Panc1 (cell line): Measurements from ENCODE around the gene TRAPPC14. TPM values are rescaled to one million over a fixed set of nuclear protein-coding genes. Genes with fewer than 3 reads are reported as not detected.

Source experiments
- ATAC-seq: fragments of 200-7000 bp; cut with Tn5 transposase; 2 replicates; pipeline ENCODE4 v1.9.1; 2020; ENCODE audit warnings: mild to moderate bottlenecking, moderate library complexity
- BruUV-seq: library from RNA; stranded (reverse); fragments of 400-500 nt; replicated peaks from 2 replicates; lab custom pipeline; 2021; lab: Mats Ljungman, UMichigan
- CTCF ChIA-PET: fragments of 300-600 bp; sonication (Branson Sonifier 250); formaldehyde crosslinking; loops from one replicate; lab custom pipeline; 2022; ENCODE audit warnings: antibody characterized with exemption; lab: Charles Lee
- POLR2A ChIA-PET: fragments of 300-600 bp; sonication (Branson Sonifier 250); formaldehyde crosslinking; loops from one replicate; lab custom pipeline; 2022; ENCODE audit warnings: antibody characterized with exemption; lab: Charles Lee
- DNase-seq: peaks from one replicate; pipeline ENCODE4 v3.0.0-alpha.2; 2010; ENCODE audit warnings: low read depth, low spot score
- H3K27ac ChIP-seq: 2 replicates; pipeline ENCODE4 v1.5.1; 2011; ENCODE audit warnings: mild to moderate bottlenecking, low read length, inconsistent platforms
- H3K27me3 ChIP-seq: fragments of 200-500 bp; sonication (Bioruptor generic); 2 replicates; pipeline ENCODE4 v1.6.0; 2014; ENCODE audit warnings: low read length, inconsistent platforms; ENCODE audit not compliant: control insufficient read depth, insufficient read depth
- H3K36me3 ChIP-seq: fragments of 200-500 bp; sonication (Bioruptor generic); 2 replicates; pipeline ENCODE4 v1.5.1; 2014; ENCODE audit warnings: inconsistent platforms, mild to moderate bottlenecking, low read length, moderate library complexity; ENCODE audit not compliant: control insufficient read depth, insufficient read depth
- H3K4me1 ChIP-seq: 2 replicates; pipeline ENCODE4 v1.5.1; 2011; ENCODE audit warnings: inconsistent platforms, mild to moderate bottlenecking, low read length, moderate library complexity; ENCODE audit not compliant: control insufficient read depth, insufficient read depth
- H3K4me3 ChIP-seq, 2 experiments: 2 replicates each; pipeline ENCODE4 v1.5.1; 2011 to 2012; ENCODE audit warnings: low read depth in 2 of 2, low read length in 2 of 2, mild to moderate bottlenecking in 2 of 2, inconsistent platforms in 1 of 2, moderate library complexity in 1 of 2
- H3K9me3 ChIP-seq: fragments of 200-500 bp; sonication (Bioruptor generic); 2 replicates; pipeline ENCODE4 v1.5.1; 2014; ENCODE audit warnings: low read depth, mild to moderate bottlenecking, inconsistent platforms, low read length, moderate library complexity; ENCODE audit not compliant: control insufficient read depth, insufficient read depth
- POLR2AphosphoS5 ChIP-seq: IDR thresholded peaks from 2 replicates; pipeline ENCODE4 v1.6.1; 2012; ENCODE audit warnings: mild to moderate bottlenecking, low read depth, low read length, moderate library complexity
- SIN3A ChIP-seq: IDR thresholded peaks from 2 replicates; pipeline ENCODE4 v1.6.1; 2012; ENCODE audit warnings: low read depth, mild to moderate bottlenecking, low read length, moderate library complexity, borderline replicate concordance; ENCODE audit not compliant: insufficient read depth
- TCF7L2 ChIP-seq: IDR thresholded peaks from 2 replicates; pipeline ENCODE4 v1.6.1; 2011; ENCODE audit warnings: mild to moderate bottlenecking, low read depth, low read length, inconsistent platforms
- in situ Hi-C: cut with HindIII; loops from 2 replicates; pipeline ENCODE4 v1.10.0; 2016; ENCODE audit warnings: low sequenced_read_pairs, low pct_unique_long_range_greater_than_20kb
- intact Hi-C: fragments of 100-400 bp; cut with micrococcal nuclease; formaldehyde crosslinking; loops from one replicate; pipeline ENCODE4 v1.10.0; 2022; ENCODE audit not compliant: unreplicated experiment
- total RNA-seq: library from RNA; stranded (reverse); gene quantifications from one replicate; pipeline ENCODE4 v1.2.1, GENCODE V29; 2021; ENCODE audit not compliant: unreplicated experiment
- TF ChIP-seq, protein P1 (sequence below), 2 experiments: IDR thresholded peaks; 2 replicates each; pipeline ENCODE4 v1.6.1; 2011 to 2012; ENCODE audit warnings: low read depth in 2 of 2, control low read depth in 1 of 2, low read length in 1 of 2, mild to moderate bottlenecking in 1 of 2, moderate library complexity in 1 of 2; ENCODE audit not compliant: insufficient read depth in 1 of 2
- TF ChIP-seq, protein P2 (sequence below): fragments of 450-650 bp; IDR thresholded peaks from 2 replicates; pipeline ENCODE4 v1.5.1; 2017; ENCODE audit warnings: mild to moderate bottlenecking

TRAPPC14 gene
- total RNA-seq, 1 experiment from 2014 or later = 33.2 TPM

DNA sequence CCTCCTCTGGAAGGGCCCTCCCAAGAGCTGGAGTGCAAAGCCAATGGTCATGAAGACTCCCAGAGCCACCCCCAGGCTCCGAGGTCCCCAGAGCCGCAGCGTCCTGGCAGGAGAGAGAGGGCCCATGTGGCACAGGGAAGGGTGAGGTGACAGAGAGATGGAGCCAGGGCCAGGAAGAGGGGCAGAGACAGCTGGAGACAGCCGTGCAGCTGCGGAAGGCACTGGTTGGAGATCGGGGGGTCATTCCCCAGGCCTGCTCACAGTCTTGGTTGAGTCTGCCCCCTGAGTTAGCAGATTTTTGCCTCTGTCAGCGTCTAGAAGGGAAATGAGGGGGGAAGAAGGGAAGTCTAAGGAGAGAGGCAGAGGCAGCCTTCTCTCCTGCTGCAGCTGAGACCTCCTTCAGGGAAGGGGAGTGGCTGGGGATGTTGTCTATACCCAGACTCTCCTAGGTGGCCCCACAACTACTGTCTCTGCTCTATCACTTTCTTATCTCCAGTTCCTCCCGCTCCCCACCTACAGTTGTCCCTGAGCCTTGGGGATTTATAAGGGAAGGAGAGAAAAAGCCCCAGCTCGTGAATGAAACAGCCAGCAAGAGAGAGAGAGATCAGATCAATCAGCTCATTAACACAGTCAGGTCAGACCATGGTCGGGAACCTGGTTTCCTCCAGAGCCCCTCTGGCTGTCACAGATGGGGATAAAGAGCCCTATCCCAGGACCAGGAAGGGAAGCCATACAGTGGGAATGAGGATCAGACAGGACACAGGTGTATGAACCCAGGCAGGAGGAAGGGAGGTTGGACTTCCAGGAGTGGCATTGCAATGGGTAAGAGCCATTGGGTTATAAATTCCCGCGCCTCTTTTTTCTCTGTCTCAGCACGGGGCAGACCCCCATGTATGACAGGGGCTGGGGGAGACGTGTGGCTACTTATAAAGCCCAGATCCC lies 8.7 kb upstream of the TRAPPC14 start:
- in situ Hi-C loops = no loop called here
- H3K4me1 ChIP-seq = peaks cover 7% of the 10 kb centered on the region
- H3K9me3 ChIP-seq = no peaks in the 10 kb centered on the region
- no peak for DNase-seq
- ChIA-PET POLR2A (no interaction called here), CTCF (no interaction called here)
- intact Hi-C loops = no loop called here
- H3K27ac ChIP-seq = no peak overlapping the region
- no peaks in the 10 kb centered on the region for H3K36me3 ChIP-seq
- ATAC-seq = no peak
- peak overlapping the region; percentile 39 to 71; a peak in 3 of 4 replicates for H3K4me3 ChIP-seq
- no TSS peak for BruUV-seq
- no peak for TF ChIP-seq POLR2AphosphoS5
- TF ChIP-seq, protein P1, sequence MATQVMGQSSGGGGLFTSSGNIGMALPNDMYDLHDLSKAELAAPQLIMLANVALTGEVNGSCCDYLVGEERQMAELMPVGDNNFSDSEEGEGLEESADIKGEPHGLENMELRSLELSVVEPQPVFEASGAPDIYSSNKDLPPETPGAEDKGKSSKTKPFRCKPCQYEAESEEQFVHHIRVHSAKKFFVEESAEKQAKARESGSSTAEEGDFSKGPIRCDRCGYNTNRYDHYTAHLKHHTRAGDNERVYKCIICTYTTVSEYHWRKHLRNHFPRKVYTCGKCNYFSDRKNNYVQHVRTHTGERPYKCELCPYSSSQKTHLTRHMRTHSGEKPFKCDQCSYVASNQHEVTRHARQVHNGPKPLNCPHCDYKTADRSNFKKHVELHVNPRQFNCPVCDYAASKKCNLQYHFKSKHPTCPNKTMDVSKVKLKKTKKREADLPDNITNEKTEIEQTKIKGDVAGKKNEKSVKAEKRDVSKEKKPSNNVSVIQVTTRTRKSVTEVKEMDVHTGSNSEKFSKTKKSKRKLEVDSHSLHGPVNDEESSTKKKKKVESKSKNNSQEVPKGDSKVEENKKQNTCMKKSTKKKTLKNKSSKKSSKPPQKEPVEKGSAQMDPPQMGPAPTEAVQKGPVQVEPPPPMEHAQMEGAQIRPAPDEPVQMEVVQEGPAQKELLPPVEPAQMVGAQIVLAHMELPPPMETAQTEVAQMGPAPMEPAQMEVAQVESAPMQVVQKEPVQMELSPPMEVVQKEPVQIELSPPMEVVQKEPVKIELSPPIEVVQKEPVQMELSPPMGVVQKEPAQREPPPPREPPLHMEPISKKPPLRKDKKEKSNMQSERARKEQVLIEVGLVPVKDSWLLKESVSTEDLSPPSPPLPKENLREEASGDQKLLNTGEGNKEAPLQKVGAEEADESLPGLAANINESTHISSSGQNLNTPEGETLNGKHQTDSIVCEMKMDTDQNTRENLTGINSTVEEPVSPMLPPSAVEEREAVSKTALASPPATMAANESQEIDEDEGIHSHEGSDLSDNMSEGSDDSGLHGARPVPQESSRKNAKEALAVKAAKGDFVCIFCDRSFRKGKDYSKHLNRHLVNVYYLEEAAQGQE (IDR thresholded peaks at IDR 0.05; ENCODE audit: insufficient read depth in 1 of 2, low read depth in 2 of 2, low read length in 1 of 2) = no peak
- TF ChIP-seq TCF7L2 = no peak
- TF ChIP-seq SIN3A = no peak
- TF ChIP-seq, protein P2, sequence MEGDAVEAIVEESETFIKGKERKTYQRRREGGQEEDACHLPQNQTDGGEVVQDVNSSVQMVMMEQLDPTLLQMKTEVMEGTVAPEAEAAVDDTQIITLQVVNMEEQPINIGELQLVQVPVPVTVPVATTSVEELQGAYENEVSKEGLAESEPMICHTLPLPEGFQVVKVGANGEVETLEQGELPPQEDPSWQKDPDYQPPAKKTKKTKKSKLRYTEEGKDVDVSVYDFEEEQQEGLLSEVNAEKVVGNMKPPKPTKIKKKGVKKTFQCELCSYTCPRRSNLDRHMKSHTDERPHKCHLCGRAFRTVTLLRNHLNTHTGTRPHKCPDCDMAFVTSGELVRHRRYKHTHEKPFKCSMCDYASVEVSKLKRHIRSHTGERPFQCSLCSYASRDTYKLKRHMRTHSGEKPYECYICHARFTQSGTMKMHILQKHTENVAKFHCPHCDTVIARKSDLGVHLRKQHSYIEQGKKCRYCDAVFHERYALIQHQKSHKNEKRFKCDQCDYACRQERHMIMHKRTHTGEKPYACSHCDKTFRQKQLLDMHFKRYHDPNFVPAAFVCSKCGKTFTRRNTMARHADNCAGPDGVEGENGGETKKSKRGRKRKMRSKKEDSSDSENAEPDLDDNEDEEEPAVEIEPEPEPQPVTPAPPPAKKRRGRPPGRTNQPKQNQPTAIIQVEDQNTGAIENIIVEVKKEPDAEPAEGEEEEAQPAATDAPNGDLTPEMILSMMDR = no peak
- no peaks in the 10 kb centered on the region for H3K27me3 ChIP-seq

DNA sequence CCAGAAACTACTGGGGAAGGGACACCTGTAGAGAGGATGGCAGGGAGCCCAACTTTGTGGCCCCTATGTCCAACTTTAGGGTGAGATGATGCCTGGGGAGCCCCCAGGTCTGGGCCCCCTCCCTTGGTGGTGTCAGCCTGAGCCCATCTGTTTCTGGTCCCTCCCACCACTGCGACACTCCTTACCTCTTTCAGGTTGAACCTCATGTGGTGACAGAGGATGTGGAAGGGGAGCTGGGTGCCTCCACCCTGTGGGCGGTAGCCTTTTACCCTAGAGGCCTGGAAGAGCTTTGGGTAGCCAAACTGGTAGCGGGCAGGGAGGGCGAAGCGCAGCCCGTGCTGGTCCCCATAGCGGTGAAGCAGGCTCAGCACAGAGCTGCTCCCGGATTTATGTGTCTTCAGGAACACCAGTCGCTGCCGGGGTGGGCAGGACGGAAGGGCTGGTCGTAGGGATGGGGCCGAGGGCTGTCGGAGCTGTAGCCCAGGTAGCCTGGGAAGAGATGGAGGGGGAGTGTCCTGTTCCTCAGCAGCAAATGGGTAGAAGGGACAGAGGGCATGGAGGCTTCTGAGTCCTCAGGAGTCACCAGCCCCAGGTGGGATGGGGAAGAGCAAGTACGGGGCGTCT lies 7.9 kb upstream of the TRAPPC14 start:
- BruUV-seq = no TSS peak
- TF ChIP-seq SIN3A (no peak), TCF7L2 (no peak), POLR2AphosphoS5 (no peak)
- TF ChIP-seq, protein P2 = no peak
- TF ChIP-seq, protein P1 (IDR thresholded peaks at IDR 0.05; ENCODE audit: insufficient read depth in 1 of 2, low read depth in 2 of 2, low read length in 1 of 2) = no peak
- Histone ChIP-seq H3K9me3 (no peaks in the 10 kb centered on the region), H3K27me3 (no peaks in the 10 kb centered on the region), H3K36me3 (no peaks in the 10 kb centered on the region), H3K27ac (no peak overlapping the region), H3K4me3 (no peak overlapping the region), H3K4me1 (peaks cover 7% of the 10 kb centered on the region)
- CTCF ChIA-PET = no interaction called here
- in situ Hi-C loops = no loop called here
- DNase-seq (no peak), ATAC-seq (no peak)
- intact Hi-C loops = no loop called here
- POLR2A ChIA-PET = no interaction called here
